GM18505 (cell line): ENCODE measurements around the gene ACRBP.

ENCODE experiments used
- ATAC-seq: cut with Tn5 transposase; IDR thresholded peaks from one replicate; pipeline ENCODE4 v1.9.1; 2021; ENCODE audit not compliant: unreplicated experiment
- POLR2A ChIP-seq: IDR thresholded peaks from 4 replicates; pipeline ENCODE4 v1.6.1; 2011; ENCODE audit warnings: borderline replicate concordance; ENCODE audit not compliant: insufficient read depth, insufficient read length; ENCODE audit errors: extremely low read depth

ACRBP gene

DNA sequence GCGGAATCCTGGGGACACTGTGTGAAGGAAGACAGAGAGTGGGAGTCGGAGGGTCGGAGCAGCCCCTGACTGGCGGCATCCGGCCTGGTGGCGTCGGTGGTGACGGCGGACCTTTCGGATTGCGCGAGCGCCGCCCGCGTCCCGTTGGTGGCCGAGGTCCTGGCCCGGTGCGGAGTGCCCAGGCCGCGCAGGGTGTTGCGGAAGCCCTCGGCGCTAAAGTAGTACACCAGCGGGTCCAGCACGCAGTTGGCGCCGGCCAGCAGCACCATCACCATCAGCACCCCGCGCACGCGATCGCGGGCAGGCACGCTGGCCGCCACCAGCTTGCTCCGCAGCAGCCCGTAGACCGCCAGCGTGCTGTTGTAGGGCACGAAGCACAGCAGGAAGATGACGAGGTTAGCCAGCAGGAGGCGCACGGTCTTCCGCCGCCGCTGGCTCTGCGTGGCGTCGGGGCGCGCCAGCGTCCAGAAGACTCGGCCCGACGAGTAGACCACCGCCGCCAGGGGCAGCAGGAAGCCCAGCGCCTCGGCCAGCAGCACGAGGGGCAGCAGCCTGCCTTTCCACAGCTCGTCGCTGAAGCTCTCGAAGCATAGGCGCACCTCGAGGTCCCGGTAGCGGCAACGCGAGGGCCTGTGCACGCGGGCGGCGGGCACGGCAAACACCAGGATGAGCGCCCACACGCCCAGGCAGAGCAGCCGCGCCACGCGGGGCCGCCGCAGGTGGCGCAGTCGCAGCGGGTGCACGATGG is 26.9 kb downstream of the ACRBP start:
- no peak for ATAC-seq
- no peak for TF ChIP-seq POLR2A

GRCh38 chr12:6618483-6619225 is 28.6 kb downstream of the ACRBP start:
- no peak for TF ChIP-seq POLR2A
- no peak for ATAC-seq

DNA sequence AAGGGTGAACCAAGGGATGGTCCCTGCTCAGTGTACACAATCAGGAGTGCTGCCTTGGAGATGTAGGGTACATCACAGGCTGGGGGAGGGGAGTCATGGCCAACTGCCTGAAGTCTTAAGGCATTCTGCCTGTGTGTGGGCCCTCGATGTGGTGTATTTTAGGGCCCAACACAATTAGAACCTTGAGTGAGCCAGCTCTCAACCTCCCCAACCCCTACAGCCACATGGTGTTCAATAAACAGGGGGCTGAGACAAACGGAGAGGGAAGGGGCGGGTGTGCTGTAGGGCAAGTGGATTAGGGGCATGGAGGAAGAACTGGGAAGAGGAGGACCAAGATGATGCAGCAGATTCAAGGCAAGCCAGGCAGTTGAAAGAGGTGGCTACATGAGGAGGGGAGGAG is 31.4 kb downstream of the ACRBP start:
- no peak for ATAC-seq
- TF ChIP-seq POLR2A: no peak

GRCh38 chr12:6614513-6615172 is 32.6 kb downstream of the ACRBP start:
- no peak for TF ChIP-seq POLR2A
- ATAC-seq: no peak

DNA sequence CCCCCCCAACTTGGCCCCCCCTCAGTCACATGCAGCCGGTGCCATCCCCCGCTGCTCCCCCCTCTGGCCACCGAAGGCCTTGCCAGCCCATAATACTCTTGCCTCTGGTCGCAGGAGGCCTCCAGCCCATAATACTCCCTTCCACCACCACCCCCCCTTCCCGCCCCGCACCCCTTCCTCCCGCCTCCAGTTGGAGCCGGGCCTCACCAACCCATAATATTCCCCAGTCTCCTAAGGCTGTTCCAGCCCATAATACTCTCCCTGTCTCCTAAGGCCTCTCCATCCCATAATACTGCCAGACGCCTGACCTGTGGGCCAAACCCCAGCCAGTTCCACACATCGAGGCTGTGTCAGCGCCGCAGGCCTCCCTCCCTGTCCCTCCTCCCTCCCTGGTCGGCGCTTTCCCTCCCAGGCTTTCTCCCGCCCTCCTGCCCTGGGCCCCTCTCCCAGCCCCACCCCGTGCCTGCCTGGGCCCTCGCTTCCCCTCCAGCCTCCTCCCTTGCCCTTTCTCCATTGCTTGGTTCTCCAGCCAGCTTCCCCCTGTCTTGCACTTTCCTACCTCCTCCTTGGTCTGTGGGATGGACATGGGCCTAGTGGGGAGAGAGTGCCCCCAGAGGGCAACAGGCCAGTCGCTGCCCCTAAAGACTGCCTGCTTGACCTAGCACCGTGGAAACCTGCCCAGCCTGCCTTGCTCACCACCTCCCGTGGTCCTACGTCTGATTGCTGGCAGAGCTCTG is 33.3 kb downstream of the ACRBP start:
- ATAC-seq: peak; percentile 47
- no peak for TF ChIP-seq POLR2A

GRCh38 chr12:6613015-6613775 is 34.0 kb downstream of the ACRBP start:
- no peak for TF ChIP-seq POLR2A
- no peak for ATAC-seq

DNA sequence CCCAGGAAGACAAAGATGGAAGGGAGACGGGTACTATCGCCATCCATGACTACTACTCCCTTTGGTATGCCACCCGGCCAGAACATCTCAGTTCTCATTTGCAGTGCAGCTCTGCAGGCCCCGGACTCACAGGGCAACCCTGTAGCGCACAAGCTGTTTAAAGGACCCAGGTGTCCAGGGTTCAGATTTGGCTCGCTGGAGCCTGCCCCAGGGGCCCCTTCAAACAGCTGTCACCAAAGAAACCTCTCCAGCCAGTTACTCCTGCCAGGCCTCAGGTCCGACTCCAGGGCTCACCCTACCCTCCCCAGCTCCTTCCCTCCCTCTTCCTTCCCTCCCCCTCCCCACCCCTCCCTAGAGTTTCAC is 34.6 kb downstream of the ACRBP start:
- ATAC-seq: no peak
- no peak for TF ChIP-seq POLR2A

GRCh38 chr12:6612247-6612646 is 35.0 kb downstream of the ACRBP start:
- TF ChIP-seq POLR2A: no peak
- ATAC-seq: no peak

DNA sequence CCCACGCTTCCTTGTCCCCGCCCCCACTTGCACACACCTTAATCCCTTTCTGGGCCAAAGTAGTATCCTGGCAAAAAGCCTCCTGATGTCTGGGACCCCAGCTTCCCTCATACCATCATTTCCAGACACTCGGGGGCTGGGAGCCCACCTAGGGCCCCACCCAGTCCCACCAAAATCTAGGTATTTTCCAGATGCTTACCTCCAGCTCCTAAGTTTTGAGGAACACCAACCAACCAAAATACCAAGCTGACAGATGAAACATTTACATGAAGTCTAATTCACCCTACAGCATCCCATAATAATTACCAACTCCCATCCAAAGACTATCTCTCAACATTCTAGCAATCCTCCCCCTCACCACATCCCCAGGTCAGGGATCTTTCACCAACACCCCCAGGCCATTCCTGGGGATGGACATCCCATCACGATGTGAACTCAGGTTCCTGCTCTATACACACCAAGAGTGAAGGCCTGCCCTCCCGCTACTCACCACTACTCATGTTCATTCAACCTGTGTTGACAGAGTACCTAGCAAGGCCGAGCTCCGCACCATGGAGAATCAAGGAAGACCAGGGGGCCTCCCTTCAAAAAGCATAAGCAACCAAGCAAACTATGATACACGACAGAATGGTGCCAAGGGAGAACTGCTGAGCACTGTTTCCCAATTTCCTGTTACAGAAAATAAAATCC is 38.5 kb downstream of the ACRBP start:
- no peak for TF ChIP-seq POLR2A
- ATAC-seq: no peak

DNA sequence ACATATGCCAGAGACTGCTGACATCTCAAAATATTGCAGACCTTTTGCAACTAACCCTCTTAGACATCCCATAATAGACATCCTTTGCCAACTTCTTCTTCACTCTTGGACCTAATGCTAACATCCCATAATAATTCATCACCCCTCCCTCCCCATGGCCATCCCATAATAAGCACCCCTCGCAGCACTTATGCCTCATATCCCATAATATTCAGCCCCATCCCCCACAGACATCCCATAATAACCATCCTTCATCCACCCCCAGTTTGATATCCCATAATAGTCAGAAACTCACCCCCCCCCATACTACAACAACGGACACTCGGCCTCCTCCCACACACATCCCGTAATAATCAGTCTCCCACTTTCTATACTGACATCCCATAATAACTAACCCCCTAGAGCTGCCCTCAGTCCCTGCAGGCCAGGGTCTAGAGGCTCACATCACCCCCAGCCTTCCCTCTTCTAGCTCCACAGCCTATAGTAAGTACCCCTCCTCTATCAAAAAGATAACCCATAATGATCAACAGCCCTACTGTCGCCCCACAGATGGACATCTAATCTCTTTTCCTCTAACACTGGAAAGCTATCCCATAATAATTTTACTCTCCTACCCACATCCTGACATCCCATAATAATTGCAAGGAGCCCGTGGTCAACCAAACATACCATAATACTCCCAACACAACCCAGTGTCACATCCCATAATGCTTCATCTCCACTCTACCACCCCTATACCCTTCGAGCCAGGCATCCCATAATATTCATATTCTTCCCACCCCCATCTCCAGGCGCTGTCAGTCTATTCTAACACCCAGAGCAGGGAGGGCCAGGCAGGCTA is 39.3 kb downstream of the ACRBP start:
- no peak for ATAC-seq
- peak; percentile 7 for TF ChIP-seq POLR2A

- ATAC-seq: no peak
- no peak for TF ChIP-seq POLR2A
These were observed 40.7 kb downstream of the ACRBP start for GRCh38 chr12:6606331-6607131.
